Measurements from ENCODE around the gene SORCS2. TPM values are rescaled to one million over a fixed set of nuclear protein-coding genes. Genes with fewer than 3 reads are reported as not detected.

Gene SORCS2
- total and polyA plus RNA-seq, 2 experiments from 2014 or later = 0.92 to 6.9 TPM

DNA sequence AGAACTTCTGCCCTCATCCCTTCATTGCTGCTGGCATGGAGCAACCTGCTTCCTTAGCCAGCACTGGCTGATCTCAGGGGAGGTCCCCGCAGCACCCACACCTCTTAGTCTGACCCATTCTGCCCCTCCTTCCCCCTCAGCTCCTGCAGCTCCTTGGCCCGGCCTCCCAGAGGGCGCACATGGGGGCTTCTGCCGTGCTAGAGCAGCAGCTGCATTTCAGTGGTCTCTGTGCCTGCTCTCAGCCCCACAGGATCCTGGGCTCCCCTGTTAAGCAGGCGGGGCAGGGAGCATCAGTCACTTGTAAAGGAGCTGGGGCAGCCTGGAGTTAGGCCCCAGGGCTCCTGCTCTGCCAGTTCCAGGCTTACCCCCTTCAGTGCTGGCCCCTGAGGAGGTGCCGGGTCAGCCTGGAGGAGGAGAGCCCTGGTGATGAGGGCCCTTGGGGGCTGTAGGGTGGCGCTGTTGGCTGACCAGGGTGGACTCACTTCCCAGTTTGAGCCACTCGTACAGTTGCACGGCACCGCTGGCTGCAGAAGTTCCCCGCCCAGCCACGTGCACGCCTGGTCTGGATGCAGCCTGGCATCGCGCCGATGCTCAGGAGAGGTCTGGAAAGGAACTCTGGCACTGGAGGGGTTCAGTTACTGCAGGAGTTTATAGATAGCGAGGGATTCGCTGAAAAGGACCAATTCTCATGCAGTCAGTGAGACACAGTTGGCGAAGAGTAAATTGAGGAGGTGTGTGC lies 327.5 kb downstream of the SORCS2 start:
- no peak overlapping the region for H3K27ac ChIP-seq
- H3K4me3 ChIP-seq = no peak overlapping the region
- no peaks in the 10 kb centered on the region for H3K36me3 ChIP-seq
- H3K4me1 ChIP-seq (ENCODE audit: low read depth) = peaks cover 23% of the 10 kb centered on the region
- H3K27me3 ChIP-seq = peaks cover 34% of the 10 kb centered on the region
- TF ChIP-seq, protein P1, sequence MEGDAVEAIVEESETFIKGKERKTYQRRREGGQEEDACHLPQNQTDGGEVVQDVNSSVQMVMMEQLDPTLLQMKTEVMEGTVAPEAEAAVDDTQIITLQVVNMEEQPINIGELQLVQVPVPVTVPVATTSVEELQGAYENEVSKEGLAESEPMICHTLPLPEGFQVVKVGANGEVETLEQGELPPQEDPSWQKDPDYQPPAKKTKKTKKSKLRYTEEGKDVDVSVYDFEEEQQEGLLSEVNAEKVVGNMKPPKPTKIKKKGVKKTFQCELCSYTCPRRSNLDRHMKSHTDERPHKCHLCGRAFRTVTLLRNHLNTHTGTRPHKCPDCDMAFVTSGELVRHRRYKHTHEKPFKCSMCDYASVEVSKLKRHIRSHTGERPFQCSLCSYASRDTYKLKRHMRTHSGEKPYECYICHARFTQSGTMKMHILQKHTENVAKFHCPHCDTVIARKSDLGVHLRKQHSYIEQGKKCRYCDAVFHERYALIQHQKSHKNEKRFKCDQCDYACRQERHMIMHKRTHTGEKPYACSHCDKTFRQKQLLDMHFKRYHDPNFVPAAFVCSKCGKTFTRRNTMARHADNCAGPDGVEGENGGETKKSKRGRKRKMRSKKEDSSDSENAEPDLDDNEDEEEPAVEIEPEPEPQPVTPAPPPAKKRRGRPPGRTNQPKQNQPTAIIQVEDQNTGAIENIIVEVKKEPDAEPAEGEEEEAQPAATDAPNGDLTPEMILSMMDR (IDR thresholded peaks at IDR 0.05; ENCODE audit: low read depth, low read length) = no peak
- H3K9me3 ChIP-seq (ENCODE audit: low read depth) = no peaks in the 10 kb centered on the region
- no peak for DNase-seq (ENCODE audit: low read depth in 1 of 2, low spot score in 1 of 2)

DNA sequence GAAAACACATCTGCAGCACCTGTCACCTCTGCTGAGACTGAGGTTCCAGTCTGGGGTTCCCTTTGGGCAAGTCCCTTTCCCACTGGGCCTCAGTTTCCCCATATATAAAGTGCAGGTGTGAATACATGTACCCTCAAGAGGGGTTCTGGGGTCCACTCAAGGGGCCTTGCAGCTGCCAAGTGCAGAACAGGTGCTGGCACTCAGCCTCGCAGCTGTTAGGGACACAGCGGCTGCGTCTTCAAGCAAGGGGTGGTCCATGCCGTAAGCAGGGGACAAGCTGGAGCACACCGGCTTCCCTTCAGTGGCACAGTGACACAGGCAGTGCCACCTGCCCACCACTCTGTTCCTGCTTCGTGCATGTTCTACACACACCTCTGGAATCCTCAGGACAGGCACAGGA lies 329.3 kb downstream of the SORCS2 start:
- Histone ChIP-seq H3K4me1 (ENCODE audit: low read depth) (peaks cover 4% of the 10 kb centered on the region), H3K4me3 (no peak overlapping the region), H3K27me3 (peaks cover 34% of the 10 kb centered on the region), H3K27ac (no peak overlapping the region), H3K9me3 (ENCODE audit: low read depth) (no peaks in the 10 kb centered on the region), H3K36me3 (no peaks in the 10 kb centered on the region)
- TF ChIP-seq, protein P1 (IDR thresholded peaks at IDR 0.05; ENCODE audit: low read depth, low read length) = no peak
- DNase-seq (ENCODE audit: low read depth in 1 of 2, low spot score in 1 of 2) = no peak

DNA sequence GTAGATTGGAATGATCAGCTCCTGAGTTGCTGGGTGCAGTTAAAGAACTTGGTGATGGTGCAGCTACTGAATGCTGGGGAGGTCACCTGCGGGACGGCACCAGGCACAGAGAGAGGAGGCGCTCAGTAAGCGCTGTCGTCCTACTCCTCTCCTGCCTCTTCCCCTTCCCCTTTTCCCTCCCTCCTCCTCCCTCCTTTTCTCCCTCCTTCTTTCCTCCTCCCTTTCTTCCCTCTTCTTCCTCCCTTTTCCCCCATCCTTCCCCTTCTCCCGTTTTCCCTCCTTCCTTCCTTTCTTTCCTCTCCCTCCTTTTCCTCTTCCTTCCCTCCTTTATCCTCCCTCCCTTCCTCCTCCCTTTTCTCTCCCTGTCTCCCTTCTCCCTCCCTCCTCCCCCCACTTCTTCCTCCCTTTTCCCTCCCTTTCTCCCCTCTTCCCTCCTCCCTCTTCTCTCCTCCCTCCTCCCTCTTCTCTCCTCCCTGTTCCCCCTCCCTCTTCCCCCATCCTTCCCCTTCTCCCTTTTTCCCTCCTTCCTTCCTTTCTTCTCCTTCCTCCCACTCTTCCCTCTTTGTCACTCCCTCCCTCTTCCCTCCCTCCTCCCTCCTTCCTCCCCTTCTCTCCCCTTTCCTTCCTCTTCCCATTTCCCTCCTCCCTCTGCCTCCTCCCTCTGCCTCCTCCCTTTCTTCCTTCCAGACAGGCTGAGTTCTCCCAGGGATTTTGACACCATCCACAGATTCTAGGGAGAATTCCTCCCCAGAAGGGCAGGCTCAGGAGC lies 330.3 kb downstream of the SORCS2 start:
- no peak for DNase-seq (ENCODE audit: low read depth in 1 of 2, low spot score in 1 of 2)
- TF ChIP-seq, protein P1 (IDR thresholded peaks at IDR 0.05; ENCODE audit: low read depth, low read length) = no peak
- H3K36me3 ChIP-seq = no peaks in the 10 kb centered on the region
- H3K27ac ChIP-seq = no peak overlapping the region
- no peaks in the 10 kb centered on the region for H3K9me3 ChIP-seq (ENCODE audit: low read depth)
- H3K4me1 ChIP-seq (ENCODE audit: low read depth) = no peaks in the 10 kb centered on the region
- peaks cover 34% of the 10 kb centered on the region for H3K27me3 ChIP-seq
- H3K4me3 ChIP-seq = no peak overlapping the region

DNA sequence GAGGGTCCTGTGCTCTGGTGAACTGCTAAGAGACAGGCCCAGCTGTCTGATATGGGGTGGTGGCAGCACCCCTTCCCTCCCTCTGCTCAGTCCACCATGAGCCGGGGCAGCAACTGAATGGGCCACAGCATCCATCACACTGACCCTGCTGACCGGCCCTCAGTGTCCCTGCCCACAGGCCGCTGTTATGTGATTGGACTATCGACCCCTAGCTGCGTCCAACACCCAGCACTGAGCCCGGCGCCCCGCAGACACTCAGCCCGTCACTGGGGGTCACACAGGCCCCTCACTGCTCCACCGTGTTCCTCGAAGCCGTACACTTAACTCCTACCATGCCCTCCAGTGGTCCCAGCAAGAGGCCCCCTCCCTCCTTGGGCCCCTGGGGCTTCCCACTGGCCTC lies 331.2 kb downstream of the SORCS2 start:
- no peaks in the 10 kb centered on the region for H3K9me3 ChIP-seq (ENCODE audit: low read depth)
- H3K4me3 ChIP-seq = no peak overlapping the region
- H3K36me3 ChIP-seq = no peaks in the 10 kb centered on the region
- H3K27me3 ChIP-seq = peaks cover 34% of the 10 kb centered on the region
- H3K27ac ChIP-seq = no peak overlapping the region
- H3K4me1 ChIP-seq (ENCODE audit: low read depth) = no peaks in the 10 kb centered on the region
- DNase-seq (ENCODE audit: low read depth in 1 of 2, low spot score in 1 of 2) = no peak
- TF ChIP-seq, protein P1 (IDR thresholded peaks at IDR 0.05; ENCODE audit: low read depth, low read length) = no peak

DNA sequence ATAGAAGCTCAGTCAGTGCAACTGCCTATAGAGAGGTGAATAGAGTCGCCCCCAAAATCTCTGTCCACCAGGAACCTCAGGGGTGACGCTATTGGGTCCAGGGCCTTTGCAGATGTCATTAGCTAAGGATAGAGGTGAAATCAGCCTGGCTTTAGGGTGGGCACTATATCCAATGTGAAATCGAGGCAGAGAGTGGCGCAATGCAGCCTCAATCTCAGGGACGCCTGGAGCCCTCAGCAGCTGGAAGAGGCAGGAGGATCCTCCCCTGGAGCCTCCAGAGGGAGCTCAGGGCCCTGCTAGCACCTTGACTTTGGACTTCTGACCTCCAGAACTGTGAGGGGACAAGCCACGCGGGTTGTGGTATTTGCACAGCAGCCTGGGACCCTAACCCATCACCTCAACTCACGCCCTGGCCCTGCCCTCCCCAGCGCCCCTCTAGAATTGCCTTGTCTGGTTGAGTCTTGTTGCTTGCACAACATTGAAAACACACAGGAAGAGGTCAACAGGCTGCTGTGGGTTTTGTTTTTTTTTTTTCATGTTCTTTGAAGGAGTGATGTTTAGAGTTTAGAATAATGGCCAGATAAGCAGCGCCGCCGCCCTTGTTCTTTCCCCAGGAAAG lies 331.8 kb downstream of the SORCS2 start:
- Histone ChIP-seq H3K27ac (no peak overlapping the region), H3K4me3 (no peak overlapping the region), H3K4me1 (ENCODE audit: low read depth) (no peaks in the 10 kb centered on the region), H3K27me3 (peaks cover 34% of the 10 kb centered on the region), H3K36me3 (no peaks in the 10 kb centered on the region), H3K9me3 (ENCODE audit: low read depth) (no peaks in the 10 kb centered on the region)
- TF ChIP-seq, protein P1 (IDR thresholded peaks at IDR 0.05; ENCODE audit: low read depth, low read length) = no peak
- DNase-seq (ENCODE audit: low read depth in 1 of 2, low spot score in 1 of 2) = no peak

All from cardiac muscle cell (in vitro differentiated cells and primary cell).